Measurements from ENCODE around the gene SPACA9. TPM values are rescaled to one million over a fixed set of nuclear protein-coding genes. Genes with fewer than 3 reads are reported as not detected.

Gene SPACA9
- total and polyA plus RNA-seq, 2 experiments from 2014 or later = 1.1 to 1.5 TPM

GRCh38 chr9:132903574-132904492, 25.1 kb downstream of the SPACA9 start:
- Histone ChIP-seq H3K27me3 (ENCODE audit: insufficient read depth) (no peaks in the 10 kb centered on the region), H3K79me2 (replicated peaks; ENCODE audit: insufficient read depth) (no peaks in the 10 kb centered on the region), H3K4me3 (0 out of 2 replicates have a peak overlapping the region, but pooled peaks have one; percentile 16), H4K20me1 (replicated peaks; ENCODE audit: insufficient read depth) (0 out of 2 replicates have a peak, but pooled peaks cover 12% of the 10 kb centered on the region), H3K36me3 (ENCODE audit: insufficient read depth) (peaks cover 10% of the 10 kb centered on the region), H3K27ac (ENCODE audit: low read depth) (peak overlapping the region; percentile 84), H3K9me2 (ENCODE audit: insufficient read depth) (no peaks in the 10 kb centered on the region), H3K4me2 (peak overlapping the region; percentile 68), H3K4me1 (ENCODE audit: insufficient read depth) (peaks cover 28% of the 10 kb centered on the region), H2AFZ (no peak overlapping the region), H3F3A (replicated peaks; ENCODE audit: low read depth) (0 out of 2 replicates have a peak, but pooled peaks cover 5% of the 10 kb centered on the region)
- peak; percentile 55 for ATAC-seq
- no peaks in the 10 kb centered on the region for H3K9me3 Mint-ChIP-seq
- DNase-seq (ENCODE audit: low spot score) = peak; percentile 43
- TF ChIP-seq, protein P1, sequence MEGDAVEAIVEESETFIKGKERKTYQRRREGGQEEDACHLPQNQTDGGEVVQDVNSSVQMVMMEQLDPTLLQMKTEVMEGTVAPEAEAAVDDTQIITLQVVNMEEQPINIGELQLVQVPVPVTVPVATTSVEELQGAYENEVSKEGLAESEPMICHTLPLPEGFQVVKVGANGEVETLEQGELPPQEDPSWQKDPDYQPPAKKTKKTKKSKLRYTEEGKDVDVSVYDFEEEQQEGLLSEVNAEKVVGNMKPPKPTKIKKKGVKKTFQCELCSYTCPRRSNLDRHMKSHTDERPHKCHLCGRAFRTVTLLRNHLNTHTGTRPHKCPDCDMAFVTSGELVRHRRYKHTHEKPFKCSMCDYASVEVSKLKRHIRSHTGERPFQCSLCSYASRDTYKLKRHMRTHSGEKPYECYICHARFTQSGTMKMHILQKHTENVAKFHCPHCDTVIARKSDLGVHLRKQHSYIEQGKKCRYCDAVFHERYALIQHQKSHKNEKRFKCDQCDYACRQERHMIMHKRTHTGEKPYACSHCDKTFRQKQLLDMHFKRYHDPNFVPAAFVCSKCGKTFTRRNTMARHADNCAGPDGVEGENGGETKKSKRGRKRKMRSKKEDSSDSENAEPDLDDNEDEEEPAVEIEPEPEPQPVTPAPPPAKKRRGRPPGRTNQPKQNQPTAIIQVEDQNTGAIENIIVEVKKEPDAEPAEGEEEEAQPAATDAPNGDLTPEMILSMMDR (conservative IDR thresholded peaks at IDR 0.05; ENCODE audit: low read depth in 2 of 2) = peak in 1 of 2 experiments; percentile 21; a peak in 1 of 4 replicates
- no peak for TF ChIP-seq EZH2phosphoT487 (IDR thresholded peaks at IDR 0.05; ENCODE audit: unreplicated experiment)
- H3K27ac Mint-ChIP-seq = peak overlapping the region; percentile 83
- H3K27me3 Mint-ChIP-seq (ENCODE audit: insufficient read depth, low read depth, poor library complexity) = peaks cover 5% of the 10 kb centered on the region
- H3K4me1 Mint-ChIP-seq = peaks cover 24% of the 10 kb centered on the region
- H3K4me3 Mint-ChIP-seq = peak overlapping the region; percentile 16
- peaks cover 18% of the 10 kb centered on the region for H3K36me3 Mint-ChIP-seq (ENCODE audit: low read depth)

GRCh38 chr9:132905726-132906125, 27.0 kb downstream of the SPACA9 start:
- Mint-ChIP-seq H3K9me3 (no peaks in the 10 kb centered on the region), H3K4me1 (peaks cover 24% of the 10 kb centered on the region), H3K27me3 (ENCODE audit: insufficient read depth, low read depth, poor library complexity) (peaks cover 4% of the 10 kb centered on the region), H3K27ac (no peak overlapping the region; the same call in 1 of the 2 replicates), H3K36me3 (ENCODE audit: low read depth) (peaks cover 22% of the 10 kb centered on the region), H3K4me3 (no peak overlapping the region)
- Histone ChIP-seq H2AFZ (no peak overlapping the region), H3K4me2 (no peak overlapping the region), H3K9me2 (ENCODE audit: insufficient read depth) (no peaks in the 10 kb centered on the region), H4K20me1 (replicated peaks; ENCODE audit: insufficient read depth) (0 out of 2 replicates have a peak, but pooled peaks cover 7% of the 10 kb centered on the region), H3K4me3 (no peak overlapping the region), H3K36me3 (ENCODE audit: insufficient read depth) (peaks cover 14% of the 10 kb centered on the region), H3K27ac (ENCODE audit: low read depth) (no peak overlapping the region), H3K79me2 (replicated peaks; ENCODE audit: insufficient read depth) (no peaks in the 10 kb centered on the region), H3K27me3 (ENCODE audit: insufficient read depth) (no peaks in the 10 kb centered on the region), H3K4me1 (ENCODE audit: insufficient read depth) (peaks cover 28% of the 10 kb centered on the region), H3F3A (replicated peaks; ENCODE audit: low read depth) (0 out of 2 replicates have a peak, but pooled peaks cover 5% of the 10 kb centered on the region)
- ATAC-seq = no peak
- DNase-seq (ENCODE audit: low spot score) = no peak
- TF ChIP-seq STAT1 (IDR thresholded peaks at IDR 0.05; ENCODE audit: unreplicated experiment) (no peak), EZH2phosphoT487 (IDR thresholded peaks at IDR 0.05; ENCODE audit: unreplicated experiment) (no peak), ZNF331 (CRISPR knock-in tag; IDR thresholded peaks at IDR 0.05; ENCODE audit: low read depth) (no peak), ZNF114 (CRISPR knock-in tag; IDR thresholded peaks at IDR 0.05) (no peak), NANOG (IDR thresholded peaks at IDR 0.05; ENCODE audit: borderline replicate concordance) (no peak), CREB1 (CRISPR knock-in tag; IDR thresholded peaks at IDR 0.05; ENCODE audit: low read depth) (no peak), POLR2AphosphoS5 (IDR thresholded peaks at IDR 0.05; ENCODE audit: low read depth) (no peak), ZNF462 (CRISPR knock-in tag; IDR thresholded peaks at IDR 0.05) (no peak)

Measured in GM23338 (cell line).